ENCODE data around the gene TTF2.
"Not testable (repeated sequence)": the region's sequence is repeated elsewhere in the genome, so short reads cannot be mapped to it uniquely, and the experiment has no call there.

The TTF2 gene

GRCh38 chr1:117092594-117092993, 32.5 kb downstream of the TTF2 start:
- no peak for DNase-seq (ENCODE audit: low spot score)

- no peak for DNase-seq (ENCODE audit: low spot score)
Observed at GRCh38 chr1:117093091-117093534, 33.0 kb downstream of the TTF2 start.

- DNase-seq (ENCODE audit: low spot score), result no peak
Observed at GRCh38 chr1:117093870-117094621, 33.9 kb downstream of the TTF2 start.

GRCh38 chr1:117094841-117095604, 34.9 kb downstream of the TTF2 start:
- DNase-seq (ENCODE audit: low spot score), result no peak

- no peak for DNase-seq (ENCODE audit: low spot score)
Observed at GRCh38 chr1:117096951-117097408, 36.9 kb downstream of the TTF2 start.

- no peak for DNase-seq (ENCODE audit: low spot score)
Observed at GRCh38 chr1:117097443-117097842, 37.3 kb downstream of the TTF2 start.

- DNase-seq (ENCODE audit: low spot score), result no peak
Observed at GRCh38 chr1:117098287-117098890, 38.3 kb downstream of the TTF2 start.

- DNase-seq (ENCODE audit: low spot score), result no peak
Observed at GRCh38 chr1:117101334-117101733, 41.2 kb downstream of the TTF2 start.

GRCh38 chr1:117101858-117102257, 41.7 kb downstream of the TTF2 start:
- DNase-seq (ENCODE audit: low spot score), result not testable (repeated sequence)

GRCh38 chr1:117104986-117105385, 44.9 kb downstream of the TTF2 start:
- DNase-seq (ENCODE audit: low spot score), result no peak

- no peak for DNase-seq (ENCODE audit: low spot score)
Observed at GRCh38 chr1:117105722-117106121, 45.6 kb downstream of the TTF2 start.

GRCh38 chr1:117106478-117106877, 46.4 kb downstream of the TTF2 start:
- DNase-seq (ENCODE audit: low spot score), result no peak

GRCh38 chr1:117107364-117107763, 47.2 kb downstream of the TTF2 start:
- DNase-seq (ENCODE audit: low spot score), result no peak

GRCh38 chr1:117110774-117111173, 50.6 kb downstream of the TTF2 start:
- no peak for DNase-seq (ENCODE audit: low spot score)

- DNase-seq (ENCODE audit: low spot score), result no peak
Observed at GRCh38 chr1:117112047-117112717, 52.1 kb downstream of the TTF2 start.

- no peak for DNase-seq (ENCODE audit: low spot score)
Observed at GRCh38 chr1:117113199-117113598, 53.1 kb downstream of the TTF2 start.

GRCh38 chr1:117114877-117115276, 54.8 kb downstream of the TTF2 start:
- no peak for DNase-seq (ENCODE audit: low spot score)

- no peak for DNase-seq (ENCODE audit: low spot score)
Observed at GRCh38 chr1:117116090-117116783, 56.1 kb downstream of the TTF2 start.

GRCh38 chr1:117116784-117117130, 56.6 kb downstream of the TTF2 start:
- DNase-seq (ENCODE audit: low spot score), result no peak

GRCh38 chr1:117117697-117118096, 57.6 kb downstream of the TTF2 start:
- DNase-seq (ENCODE audit: low spot score), result no peak

- no peak for DNase-seq (ENCODE audit: low spot score)
Observed at GRCh38 chr1:117118137-117118536, 58.0 kb downstream of the TTF2 start.

Data from SK-N-DZ (cell line).